Mesenchymal stem cell (in vitro differentiated cells and primary cell): Measurements from ENCODE around the gene GALNT7.

ENCODE experiments used
- DNase-seq: peaks from one replicate; pipeline ENCODE4 v3.0.0-alpha.2; 2013
- H2AFZ ChIP-seq: one replicate; pipeline ENCODE4 v1.6.1; 2013; ENCODE audit warnings: low read depth, mild to moderate bottlenecking, control low read depth, inconsistent platforms, low read length, moderate library complexity
- H2AK5ac ChIP-seq: 2 replicates; pipeline ENCODE4 v1.6.1; 2013; ENCODE audit warnings: low read length, moderate library complexity, mild to moderate bottlenecking, inconsistent platforms; ENCODE audit not compliant: severe bottlenecking
- H2BK120ac ChIP-seq: one replicate; pipeline ENCODE4 v1.6.1; 2013; ENCODE audit warnings: low read depth, mild to moderate bottlenecking, inconsistent platforms, low read length, moderate library complexity
- H2BK12ac ChIP-seq, 2 experiments: one replicate each; pipeline ENCODE4 v1.6.1; 2013; ENCODE audit warnings: inconsistent platforms in 2 of 2, low read length in 2 of 2, mild to moderate bottlenecking in 2 of 2, moderate library complexity in 2 of 2, control low read depth in 1 of 2
- H2BK15ac ChIP-seq: one replicate; pipeline ENCODE4 v1.6.1; 2013; ENCODE audit warnings: mild to moderate bottlenecking, low read depth, inconsistent platforms; ENCODE audit not compliant: poor library complexity, severe bottlenecking
- H2BK5ac ChIP-seq: 2 replicates; pipeline ENCODE4 v1.6.1; 2013; ENCODE audit warnings: low read depth, mild to moderate bottlenecking, low read length, control low read depth, inconsistent platforms; ENCODE audit not compliant: poor library complexity, severe bottlenecking
- H3K14ac ChIP-seq, 2 experiments: one replicate each; pipeline ENCODE4 v1.6.1; 2013; ENCODE audit warnings: inconsistent platforms in 2 of 2, low read length in 2 of 2, control low read depth in 1 of 2, mild to moderate bottlenecking in 1 of 2, moderate library complexity in 1 of 2
- H3K18ac ChIP-seq, 2 experiments: one replicate each; pipeline ENCODE4 v1.6.1; 2013; ENCODE audit warnings: inconsistent platforms in 2 of 2, low read length in 2 of 2, control low read depth in 1 of 2, low read depth in 1 of 2, mild to moderate bottlenecking in 1 of 2
- H3K23ac ChIP-seq, 2 experiments: one replicate each; pipeline ENCODE4 v1.6.1; 2013; ENCODE audit warnings: inconsistent platforms in 2 of 2, low read length in 2 of 2, mild to moderate bottlenecking in 2 of 2, moderate library complexity in 2 of 2, control low read depth in 1 of 2
- H3K27ac ChIP-seq: 2 replicates; pipeline ENCODE4 v1.5.1; 2013; ENCODE audit warnings: mild to moderate bottlenecking, moderate library complexity, low read length, control low read depth, inconsistent platforms; ENCODE audit not compliant: poor library complexity, severe bottlenecking
- H3K27me3 ChIP-seq, 2 experiments: 2 replicates each; pipeline versions ENCODE4 v1.6.1 to v1.7.0; 2013; ENCODE audit warnings: low read length in 2 of 2, mild to moderate bottlenecking in 2 of 2, moderate library complexity in 2 of 2, control low read depth in 1 of 2, inconsistent platforms in 1 of 2; ENCODE audit not compliant: control insufficient read depth in 1 of 2, insufficient read depth in 1 of 2
- H3K36me3 ChIP-seq, 2 experiments: 2 replicates each; pipeline versions ENCODE4 v1.6.1 to v1.7.0; 2013; ENCODE audit warnings: low read length in 2 of 2, control low read depth in 1 of 2, inconsistent platforms in 1 of 2, low read depth in 1 of 2, mild to moderate bottlenecking in 1 of 2; ENCODE audit not compliant: insufficient read depth in 2 of 2, control insufficient read depth in 1 of 2
- H3K4ac ChIP-seq, 2 experiments: one replicate each; pipeline ENCODE4 v1.6.1; 2013; ENCODE audit warnings: inconsistent platforms in 2 of 2, low read length in 2 of 2, mild to moderate bottlenecking in 2 of 2, moderate library complexity in 2 of 2, control low read depth in 1 of 2, low read depth in 1 of 2
- H3K4me1 ChIP-seq: 2 replicates; pipeline ENCODE4 v1.6.1; 2013; ENCODE audit warnings: low read depth, low read length, control low read depth; ENCODE audit not compliant: control insufficient read depth, insufficient read depth
- H3K4me2 ChIP-seq: 2 replicates; pipeline ENCODE4 v1.6.1; 2013; ENCODE audit warnings: low read length, mild to moderate bottlenecking, inconsistent platforms; ENCODE audit not compliant: poor library complexity, severe bottlenecking
- H3K4me3 ChIP-seq, 2 experiments: 2 replicates each; pipeline versions ENCODE4 v1.5.1 to v1.7.0; 2013; ENCODE audit warnings: low read length in 2 of 2, mild to moderate bottlenecking in 2 of 2, control low read depth in 1 of 2, low read depth in 1 of 2; ENCODE audit not compliant: insufficient read depth in 1 of 2
- H3K79me1 ChIP-seq: replicated peaks from 2 replicates; pipeline ENCODE4 v1.6.1; 2013; ENCODE audit warnings: mild to moderate bottlenecking, control low read depth, low read length, inconsistent platforms; ENCODE audit not compliant: poor library complexity, severe bottlenecking
- H3K9ac ChIP-seq: 2 replicates; pipeline ENCODE4 v1.7.0; 2013; ENCODE audit warnings: mild to moderate bottlenecking, low read length, moderate library complexity
- H3K9me3 ChIP-seq: 2 replicates; pipeline ENCODE4 v1.7.0; 2013; ENCODE audit warnings: mild to moderate bottlenecking, low read length; ENCODE audit not compliant: control insufficient read depth
- H4K8ac ChIP-seq: one replicate; pipeline ENCODE4 v1.6.1; 2013; ENCODE audit warnings: inconsistent platforms, mild to moderate bottlenecking, low read length, moderate library complexity
- H4K91ac ChIP-seq: one replicate; pipeline ENCODE4 v1.6.1; 2013; ENCODE audit warnings: mild to moderate bottlenecking, low read length, inconsistent platforms
- WGBS: methylation state at CpG from one replicate; pipeline ENCODE4 v1.1.7; 2013; ENCODE audit warnings: mixed read lengths; 5-methylcytosine and 5-hydroxymethylcytosine counted together

GALNT7 gene

DNA sequence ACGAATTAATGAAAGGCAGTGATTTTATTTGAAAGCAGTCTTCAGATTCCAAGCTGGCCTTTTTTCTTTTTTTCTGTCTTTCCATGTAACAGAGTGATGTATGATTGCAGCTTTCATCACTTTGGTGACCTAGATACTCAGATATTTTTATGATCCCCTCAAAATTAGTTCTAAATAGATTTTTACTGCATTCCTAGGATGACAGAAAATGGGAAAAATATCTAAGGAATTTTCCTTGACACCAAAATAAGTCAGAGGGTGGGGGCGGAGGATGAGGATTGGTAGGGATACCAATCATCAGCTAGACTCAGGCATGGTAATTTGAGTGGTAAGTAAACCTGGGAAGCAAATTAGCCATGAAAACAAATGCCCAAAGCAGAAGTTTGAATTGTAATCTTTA is 177.5 kb downstream of the GALNT7 start:
- no peak overlapping the region for H2BK120ac ChIP-seq
- H3K23ac ChIP-seq, result no peak overlapping the region
- no peak overlapping the region for H3K4me2 ChIP-seq
- H2BK12ac ChIP-seq, result no peak overlapping the region
- H3K9me3 ChIP-seq, result no peaks in the 10 kb centered on the region
- no peak overlapping the region for H2AFZ ChIP-seq
- no peak overlapping the region for H4K91ac ChIP-seq
- H2BK15ac ChIP-seq, result no peak overlapping the region
- H3K9ac ChIP-seq, result no peak overlapping the region
- H2BK5ac ChIP-seq, result no peak overlapping the region
- peak; percentile 5 for DNase-seq
- no peak overlapping the region for H3K4ac ChIP-seq
- no peaks in the 10 kb centered on the region for H3K27me3 ChIP-seq
- no peaks in the 10 kb centered on the region for H3K36me3 ChIP-seq
- no peaks in the 10 kb centered on the region for H3K79me1 ChIP-seq
- WGBS, result 43% methylated on average over 1 of the region's 2 CpGs
- no peak overlapping the region for H2AK5ac ChIP-seq
- H3K18ac ChIP-seq, result no peak overlapping the region
- no peak overlapping the region for H3K14ac ChIP-seq
- no peak overlapping the region for H3K27ac ChIP-seq
- H3K4me3 ChIP-seq, result no peak overlapping the region
- no peak overlapping the region for H4K8ac ChIP-seq
- no peaks in the 10 kb centered on the region for H3K4me1 ChIP-seq

DNA sequence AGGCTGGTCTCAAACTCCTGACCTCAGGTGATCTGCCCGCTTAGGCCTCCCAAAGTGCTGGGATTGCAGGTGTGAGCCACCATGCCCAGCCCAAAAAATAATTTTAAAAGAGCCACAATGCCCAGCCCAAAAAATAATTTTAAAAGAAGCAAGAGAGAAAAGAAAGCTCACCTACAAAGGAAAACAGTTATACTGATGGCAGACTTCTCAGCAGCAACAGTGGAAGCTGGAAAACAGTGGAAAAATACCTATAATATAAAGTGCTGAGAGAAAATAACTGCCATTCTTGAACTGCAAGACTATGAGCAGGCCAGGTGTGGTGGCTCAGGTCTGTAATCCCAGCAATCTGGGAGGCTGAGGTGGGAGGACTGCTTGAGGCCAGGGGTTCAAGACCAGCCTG is 178.9 kb downstream of the GALNT7 start:
- no peak overlapping the region for H2BK12ac ChIP-seq
- no peak overlapping the region for H3K9ac ChIP-seq
- H3K4me3 ChIP-seq, result no peak overlapping the region
- no peak overlapping the region for H3K23ac ChIP-seq
- WGBS, result 83% methylated on average over 1 of the region's 1 CpG
- H2AFZ ChIP-seq, result no peak overlapping the region
- no peak overlapping the region for H2AK5ac ChIP-seq
- no peaks in the 10 kb centered on the region for H3K9me3 ChIP-seq
- no peak for DNase-seq
- H2BK5ac ChIP-seq, result no peak overlapping the region
- H3K4ac ChIP-seq, result no peak overlapping the region
- H4K91ac ChIP-seq, result no peak overlapping the region
- H4K8ac ChIP-seq, result no peak overlapping the region
- no peak overlapping the region for H3K4me2 ChIP-seq
- no peak overlapping the region for H3K18ac ChIP-seq
- no peaks in the 10 kb centered on the region for H3K4me1 ChIP-seq
- no peaks in the 10 kb centered on the region for H3K27me3 ChIP-seq
- no peaks in the 10 kb centered on the region for H3K36me3 ChIP-seq
- no peak overlapping the region for H3K27ac ChIP-seq
- H2BK15ac ChIP-seq, result no peak overlapping the region
- H3K14ac ChIP-seq, result no peak overlapping the region
- H3K79me1 ChIP-seq, result no peaks in the 10 kb centered on the region
- H2BK120ac ChIP-seq, result no peak overlapping the region

DNA sequence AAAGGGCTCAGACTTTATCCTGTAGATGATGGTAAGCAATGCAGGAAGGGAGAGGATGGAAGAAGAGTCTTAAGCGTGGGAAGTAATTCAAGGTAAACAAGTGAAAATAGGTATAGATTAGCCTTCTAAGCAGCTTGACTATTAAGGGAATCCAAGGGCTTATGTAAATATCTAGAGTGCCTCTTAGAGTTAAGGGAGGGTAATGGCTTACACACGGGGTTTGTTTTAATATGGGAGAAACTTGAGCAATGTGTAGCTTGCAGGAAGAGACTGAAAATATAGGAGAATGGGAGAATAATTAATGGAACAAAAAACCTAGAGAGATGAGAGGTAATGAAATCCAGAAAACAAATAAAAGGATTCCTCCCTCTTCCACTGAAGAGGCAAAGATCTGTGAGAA is 189.3 kb downstream of the GALNT7 start:
- H3K14ac ChIP-seq, result no peak overlapping the region
- H3K36me3 ChIP-seq, result no peaks in the 10 kb centered on the region
- H3K9me3 ChIP-seq, result no peaks in the 10 kb centered on the region
- no peak overlapping the region for H2BK120ac ChIP-seq
- H3K18ac ChIP-seq, result no peak overlapping the region
- H4K8ac ChIP-seq, result no peak overlapping the region
- no peaks in the 10 kb centered on the region for H3K4me1 ChIP-seq
- no peak overlapping the region for H2BK5ac ChIP-seq
- no peak overlapping the region for H3K4ac ChIP-seq
- no peak overlapping the region for H2AK5ac ChIP-seq
- no peaks in the 10 kb centered on the region for H3K79me1 ChIP-seq
- no peaks in the 10 kb centered on the region for H3K27me3 ChIP-seq
- H2BK15ac ChIP-seq, result no peak overlapping the region
- H2BK12ac ChIP-seq, result no peak overlapping the region
- DNase-seq, result no peak
- H2AFZ ChIP-seq, result no peak overlapping the region
- no peak overlapping the region for H3K27ac ChIP-seq
- no peak overlapping the region for H3K23ac ChIP-seq
- H3K4me3 ChIP-seq, result no peak overlapping the region
- 71% methylated on average over 2 of the region's 2 CpGs for WGBS
- no peak overlapping the region for H4K91ac ChIP-seq
- no peak overlapping the region for H3K9ac ChIP-seq
- H3K4me2 ChIP-seq, result no peak overlapping the region

DNA sequence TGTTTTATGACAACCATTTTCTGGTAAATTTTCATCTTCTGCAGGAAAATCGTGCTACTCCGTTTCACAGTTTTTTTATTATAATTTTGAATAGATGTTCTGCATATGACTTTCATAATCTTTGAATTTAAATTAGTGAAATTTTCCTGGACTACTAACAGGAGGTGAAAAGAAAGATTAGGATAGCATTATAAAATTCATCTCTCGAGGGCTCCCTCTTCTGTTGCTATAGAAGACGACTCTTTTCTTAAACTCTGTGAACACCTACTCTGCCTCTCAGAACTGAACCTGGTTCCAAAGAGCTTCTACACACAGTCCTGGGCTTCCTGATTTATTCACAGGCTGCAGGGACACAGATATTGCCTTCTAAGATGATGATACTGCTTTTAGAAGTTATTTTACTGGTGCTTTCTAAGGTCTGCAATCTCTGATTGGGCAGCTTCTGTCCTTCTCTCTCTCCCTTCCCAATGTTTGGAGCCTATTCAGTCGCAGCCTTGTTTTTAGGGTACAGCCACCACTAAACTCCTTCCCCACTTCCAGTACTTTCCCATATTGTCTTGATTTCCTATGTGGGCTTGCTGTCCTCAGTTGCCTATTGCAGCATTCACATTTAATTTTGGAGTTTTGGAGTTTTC is 192.1 kb downstream of the GALNT7 start:
- Histone ChIP-seq H3K9me3 (no peaks in the 10 kb centered on the region), H3K27me3 (no peaks in the 10 kb centered on the region), H3K4ac (no peak overlapping the region), H3K4me2 (no peak overlapping the region), H2AFZ (no peak overlapping the region), H3K27ac (no peak overlapping the region), H4K91ac (no peak overlapping the region), H3K4me1 (peaks cover 1% of the 10 kb centered on the region), H3K14ac (no peak overlapping the region), H2BK120ac (no peak overlapping the region), H2BK12ac (no peak overlapping the region), H3K4me3 (no peak overlapping the region), H3K18ac (no peak overlapping the region), H3K36me3 (no peaks in the 10 kb centered on the region), H4K8ac (no peak overlapping the region), H3K9ac (peak overlapping the region; percentile 12), H3K23ac (no peak overlapping the region), H3K79me1 (peaks cover 2% of the 10 kb centered on the region), H2BK15ac (no peak overlapping the region), H2AK5ac (no peak overlapping the region), H2BK5ac (no peak overlapping the region)
- 71% methylated on average over 3 of the region's 5 CpGs for WGBS
- peak; percentile 27 for DNase-seq
